ENCODE results near the gene MMEL1.

MMEL1 gene

DNA sequence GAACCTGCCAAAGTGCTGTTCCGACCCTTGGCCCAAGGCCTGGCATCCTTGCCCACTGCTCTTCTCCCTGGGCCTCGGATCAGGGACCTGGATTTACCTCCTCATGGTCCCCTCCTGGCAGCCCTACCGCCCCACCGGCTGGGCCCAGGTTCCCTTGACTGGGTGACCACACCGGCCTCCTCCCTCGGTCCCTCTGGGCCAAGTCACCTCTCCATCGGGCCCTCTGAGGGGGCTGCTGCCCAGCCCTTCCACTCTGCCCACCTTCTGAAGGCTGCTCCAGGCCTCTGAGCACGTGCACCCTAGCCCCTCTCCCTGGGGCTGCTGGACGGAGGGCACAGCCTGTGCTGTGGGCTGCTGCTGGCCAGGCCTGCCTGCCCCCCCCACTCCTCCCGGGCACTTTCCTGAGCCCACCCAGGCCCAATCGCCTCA is 9.3 kb upstream of the MMEL1 start:
- DNase-seq: no peak

DNA sequence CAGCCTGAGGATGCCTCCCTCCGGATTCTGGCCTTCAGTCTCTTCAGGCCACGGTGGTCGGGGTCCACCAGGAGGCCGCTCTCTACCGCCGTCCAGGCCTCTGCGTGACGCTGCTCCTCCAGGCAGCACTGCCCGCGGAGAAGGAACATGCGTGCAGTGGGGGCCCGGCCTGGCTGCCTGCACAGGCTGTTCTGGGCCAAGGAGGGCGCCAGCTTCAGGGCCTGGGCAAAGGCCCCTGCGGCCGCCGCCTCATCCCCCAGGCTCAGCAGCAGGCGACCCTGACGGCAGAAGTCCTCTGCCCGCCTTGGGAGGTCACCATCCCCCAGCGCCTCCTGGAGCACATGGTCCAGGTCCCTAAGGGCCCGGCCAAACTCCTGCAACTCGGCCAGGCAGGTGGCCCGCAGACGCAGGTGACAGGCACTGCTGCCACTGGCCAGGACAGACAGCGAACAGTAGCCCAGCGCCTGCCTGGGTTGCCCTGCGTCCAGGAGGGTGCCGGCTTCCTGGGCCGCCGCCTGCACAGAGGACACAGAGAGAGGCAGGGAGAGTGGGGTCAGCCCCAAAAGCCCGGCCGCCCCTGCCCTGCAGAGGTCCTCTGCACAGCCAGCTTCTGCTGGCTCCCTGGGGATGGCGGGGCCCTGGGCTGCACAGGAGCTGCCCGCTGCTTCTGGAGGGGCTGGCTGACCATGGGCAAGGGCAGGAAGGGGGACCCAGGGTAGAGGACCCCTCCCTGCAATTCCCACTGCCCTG is 8.7 kb upstream of the MMEL1 start:
- no peak for DNase-seq

DNA sequence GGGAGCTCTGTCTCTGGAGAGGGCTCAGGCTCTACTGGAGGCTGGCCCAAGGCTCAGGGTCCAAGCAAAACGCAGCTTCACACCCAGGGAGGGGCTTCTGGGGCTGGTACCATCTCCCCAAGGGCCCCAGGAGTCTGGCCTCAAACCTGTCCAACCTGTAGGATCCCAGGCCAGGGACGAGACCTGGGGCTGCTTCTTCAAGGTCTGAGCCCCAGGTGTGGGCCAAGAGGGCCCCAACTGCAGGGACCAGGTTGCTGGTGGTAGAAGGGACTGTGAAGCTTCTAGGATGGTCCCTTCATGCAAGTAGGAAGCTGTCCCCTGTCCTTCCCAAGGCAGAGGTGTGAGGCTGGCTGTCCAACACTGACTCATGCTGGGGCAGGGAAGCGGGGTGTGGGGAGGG is 7.8 kb upstream of the MMEL1 start:
- no peak for DNase-seq

DNA sequence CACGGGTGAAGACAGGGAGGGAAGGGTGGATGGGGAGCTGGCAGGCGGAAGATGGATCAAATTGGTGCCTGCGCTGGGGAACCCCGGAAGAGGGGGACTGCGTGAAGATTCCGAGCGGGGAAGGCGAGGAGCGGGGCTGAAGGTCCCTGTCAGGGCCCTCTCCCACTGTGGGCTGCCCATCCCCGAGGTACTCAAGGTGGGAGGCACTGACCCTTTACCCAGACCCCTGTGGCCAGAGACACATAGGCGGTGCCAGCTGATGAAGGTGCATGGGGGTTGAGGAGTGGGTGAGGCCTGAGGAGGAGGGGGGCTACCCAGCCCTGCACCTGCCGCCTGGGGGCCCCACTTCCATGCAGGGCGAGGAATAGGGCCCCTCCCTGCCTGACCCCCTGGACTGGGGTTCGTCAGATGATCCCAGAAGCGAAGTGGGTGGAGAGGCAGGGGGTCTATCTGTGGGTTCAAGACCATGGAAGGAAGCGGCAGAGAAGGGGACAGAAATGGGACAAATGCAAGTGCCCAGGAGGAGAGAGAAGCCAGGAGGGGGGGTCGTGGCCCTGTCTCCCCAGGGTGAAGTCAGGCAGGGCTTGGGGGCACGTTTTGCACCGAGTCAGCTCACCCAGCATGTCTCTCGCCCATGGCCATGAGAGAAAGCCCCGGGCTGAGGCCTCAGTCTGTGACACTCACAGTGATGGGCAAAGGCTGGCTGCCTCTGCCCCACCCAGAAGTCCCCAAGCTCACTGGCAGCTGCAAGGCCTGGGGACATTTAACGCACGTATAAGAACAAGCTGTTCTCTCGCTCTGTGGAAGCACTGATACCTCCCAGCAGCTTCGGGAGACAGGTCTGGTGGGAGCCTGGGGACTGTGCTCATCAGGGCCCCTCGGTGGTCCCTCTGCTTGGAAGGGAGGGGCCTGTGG is 7.0 kb upstream of the MMEL1 start:
- no peak for DNase-seq

DNA sequence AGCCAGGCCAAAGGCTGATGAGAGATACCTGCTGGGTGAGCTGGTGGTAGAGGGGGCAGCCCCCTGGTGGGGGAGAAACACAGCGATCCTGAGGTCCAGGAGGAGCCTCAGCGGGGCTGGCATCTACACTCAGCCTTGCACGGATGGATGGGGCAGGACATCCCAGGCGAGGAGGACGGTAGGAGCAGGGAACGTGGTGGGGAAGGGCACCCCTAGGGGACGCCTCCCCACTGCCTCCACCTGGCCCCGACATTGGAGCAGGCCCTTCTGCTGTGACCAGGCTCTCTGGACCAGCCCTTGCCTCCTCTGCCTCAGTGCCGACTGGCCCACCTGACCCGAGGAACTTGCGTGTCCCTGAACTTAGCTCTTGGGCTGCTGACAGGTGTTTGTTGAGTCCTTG is 6.4 kb upstream of the MMEL1 start:
- no peak for DNase-seq

DNA sequence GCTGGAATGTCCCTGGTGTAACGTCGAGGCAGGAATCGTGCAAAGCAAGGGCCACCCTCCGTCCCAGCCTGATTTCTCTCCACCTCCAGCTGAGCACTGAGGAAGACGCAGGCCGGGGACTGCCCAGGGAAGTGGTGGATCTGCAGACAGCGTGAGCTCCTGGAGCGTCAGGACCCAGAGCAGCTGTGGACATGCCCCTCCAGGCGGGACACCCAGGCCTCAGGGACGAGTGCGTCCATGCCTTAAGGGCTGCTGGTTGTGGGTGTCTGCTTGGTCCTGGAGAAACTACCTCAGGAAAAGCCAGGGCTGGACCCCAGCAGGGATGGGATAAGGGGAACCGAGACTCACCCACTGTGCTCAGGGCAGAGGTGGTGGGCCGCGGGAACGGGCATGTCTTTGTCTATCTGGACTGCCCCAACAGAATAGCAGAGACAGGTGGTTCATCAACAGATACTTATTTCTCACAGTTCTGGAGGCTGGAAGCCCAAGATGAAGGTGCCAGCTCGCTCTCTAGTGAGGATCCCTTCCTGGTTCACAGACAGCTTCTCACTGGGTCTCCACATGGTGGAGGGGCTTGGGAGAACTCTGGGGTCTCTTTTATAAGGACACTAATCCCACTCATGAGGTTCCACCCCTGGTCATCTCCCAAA is 5.8 kb upstream of the MMEL1 start:
- DNase-seq: no peak

DNA sequence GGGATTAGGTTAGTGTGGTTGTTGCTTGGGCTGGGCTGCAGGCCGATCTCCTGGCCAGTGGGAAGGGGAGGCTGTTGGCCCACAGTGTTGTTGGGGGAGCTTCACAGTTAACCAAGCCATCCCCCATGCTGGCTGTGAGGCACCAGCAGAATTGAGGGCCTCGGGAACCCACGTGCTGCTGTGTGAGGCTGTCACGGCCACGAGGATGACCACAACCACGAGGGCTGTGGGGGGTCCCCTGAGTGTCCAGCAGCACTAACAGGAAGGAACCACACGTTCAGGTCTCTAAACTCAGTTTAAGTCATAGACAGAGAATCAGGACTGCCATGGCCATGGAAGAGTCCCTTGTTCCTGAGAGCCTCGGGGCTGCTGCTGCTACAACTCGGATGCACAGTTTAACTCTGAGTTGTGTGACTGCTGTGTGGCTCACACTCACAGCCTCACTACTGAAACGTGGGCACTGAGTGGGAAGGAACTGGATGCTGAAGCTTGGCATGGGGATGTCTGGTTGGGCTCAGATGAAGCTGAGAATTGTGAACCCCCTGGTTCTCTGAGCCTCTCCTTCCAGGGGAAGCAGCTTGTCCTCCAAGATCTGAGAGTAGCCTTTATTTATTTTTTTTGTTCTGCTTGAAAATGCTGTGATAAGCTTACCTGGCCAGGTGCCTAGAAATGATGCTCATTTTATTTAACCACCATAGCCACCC is 4.8 kb upstream of the MMEL1 start:
- DNase-seq: no peak

DNA sequence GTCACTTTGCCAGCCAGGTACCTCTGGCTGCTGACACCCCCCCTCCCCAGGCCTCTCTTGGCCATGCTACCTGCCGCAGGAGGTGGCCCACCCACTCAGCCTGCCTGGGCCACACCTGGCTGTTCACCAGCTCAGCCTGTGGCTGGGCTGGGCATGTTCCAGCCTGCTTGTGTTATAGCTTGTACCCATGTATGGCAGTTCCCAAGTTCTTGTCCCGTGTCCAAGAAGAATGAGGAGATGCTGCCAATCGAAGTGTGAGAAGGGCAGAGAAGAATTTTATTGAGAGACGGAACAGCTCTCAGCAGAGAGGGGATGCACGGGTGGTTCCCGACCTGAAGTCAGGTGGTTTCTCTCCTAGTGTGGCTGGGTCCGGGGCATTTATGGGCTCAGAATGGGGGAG is 3.9 kb upstream of the MMEL1 start:
- no peak for DNase-seq

DNA sequence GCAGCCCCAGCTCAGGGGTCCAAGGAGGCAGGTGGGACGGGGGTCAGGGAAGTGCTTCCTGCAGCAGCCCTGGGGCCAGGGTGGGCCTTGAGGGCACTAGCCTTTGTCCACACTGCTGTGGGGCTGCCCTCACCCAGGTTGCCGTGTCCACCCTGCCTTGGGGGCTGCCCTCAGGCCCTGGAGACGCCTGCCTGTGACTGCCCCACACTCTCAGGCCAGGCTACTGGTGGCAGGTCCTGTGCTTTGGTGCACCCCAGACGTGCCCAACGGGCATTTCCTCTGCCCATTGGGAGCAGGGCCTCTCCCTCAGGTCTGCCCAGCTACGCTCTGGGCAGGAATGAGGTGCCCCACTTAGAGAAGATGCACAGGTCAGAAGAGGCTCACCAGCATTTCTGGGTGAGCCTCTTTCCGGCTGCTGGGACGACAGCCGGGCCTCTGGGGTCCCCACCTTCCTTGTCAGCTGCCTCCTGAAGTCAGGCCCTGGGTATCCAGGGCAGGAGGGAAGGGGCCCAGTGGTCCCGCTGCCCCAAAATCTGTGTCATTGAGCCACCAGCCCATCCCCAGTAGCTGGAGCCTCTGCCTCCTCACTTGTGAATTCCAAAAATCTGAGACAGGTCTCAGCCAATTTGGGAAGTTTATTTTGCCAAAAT is 2.7 kb upstream of the MMEL1 start:
- DNase-seq: no peak

DNA sequence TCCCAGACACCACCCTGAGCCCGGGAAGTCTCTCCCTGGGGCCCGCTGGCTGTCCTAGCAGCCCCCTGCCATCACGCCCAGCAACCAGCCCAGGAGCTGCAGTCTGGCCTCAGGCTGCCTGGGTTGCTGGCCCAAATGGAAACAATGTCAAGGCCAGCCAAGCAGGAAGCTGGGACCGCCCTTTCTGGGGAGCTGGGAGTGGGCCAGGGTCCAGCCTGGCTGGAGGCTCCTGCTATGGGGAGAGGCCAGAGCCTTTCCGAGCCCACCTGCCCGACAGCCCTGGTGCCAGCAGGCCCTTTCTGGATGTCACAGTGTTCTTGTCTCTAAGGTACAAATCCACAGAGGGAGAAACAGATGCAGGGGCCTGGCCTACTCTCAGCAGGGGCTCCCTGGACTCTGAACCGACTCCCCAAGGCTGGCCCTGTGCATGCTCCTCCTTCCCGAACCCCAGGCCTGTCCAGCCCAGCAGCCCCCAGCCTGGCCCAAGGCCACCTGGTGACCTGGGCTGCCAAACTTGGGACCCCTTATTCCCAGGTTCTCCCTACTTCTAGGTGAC is 1.2 kb upstream of the MMEL1 start:
- DNase-seq: no peak

DNA sequence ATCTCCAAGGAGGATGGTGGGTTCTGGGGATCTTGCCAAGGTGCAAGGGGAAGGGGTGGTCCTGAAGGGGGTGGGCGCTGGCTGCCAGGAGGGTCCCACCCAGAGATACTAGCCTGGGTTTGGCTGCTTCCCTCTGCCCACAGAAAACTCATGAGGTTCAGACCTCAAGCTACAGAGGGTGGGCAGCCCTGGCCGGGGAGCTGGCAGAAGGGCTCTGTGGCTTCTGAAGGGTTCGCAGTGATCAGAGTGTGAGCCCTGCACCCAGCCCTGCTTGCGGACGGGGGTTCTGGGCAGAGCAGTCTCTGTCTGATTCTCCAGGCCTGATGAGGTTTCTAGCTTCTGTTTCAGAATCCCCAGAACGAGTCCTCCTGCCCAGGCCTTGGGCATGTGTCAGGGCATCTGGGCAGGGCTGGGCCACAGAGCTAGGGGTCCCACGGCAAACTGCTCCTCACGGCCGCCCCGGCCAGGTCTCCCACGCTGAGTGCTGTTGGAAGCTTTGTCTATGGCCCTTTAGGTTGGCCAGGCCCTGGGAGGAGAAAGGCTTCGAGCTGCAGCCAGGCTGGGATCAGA is 635 bp upstream of the MMEL1 start:
- DNase-seq: no peak

DNA sequence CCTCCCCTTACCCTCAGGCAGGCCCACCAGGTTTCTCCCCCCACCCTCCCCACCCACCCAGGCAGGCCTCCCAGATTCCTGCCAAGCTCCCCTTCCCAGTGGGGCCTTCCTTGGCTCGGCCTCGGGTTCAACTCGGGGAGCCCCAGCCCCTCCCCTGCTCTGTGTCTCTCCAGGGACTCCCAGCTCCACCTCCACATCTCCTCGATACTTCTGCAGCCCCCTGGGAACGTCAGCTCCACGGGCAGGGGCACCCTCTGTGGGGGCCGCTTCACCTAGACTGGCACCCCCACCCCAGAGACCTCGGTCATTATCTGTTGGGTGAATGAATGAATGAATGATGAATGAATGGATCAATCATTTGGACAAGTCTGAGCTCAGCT is 775 bp downstream of the MMEL1 start:
- no peak for DNase-seq

DNA sequence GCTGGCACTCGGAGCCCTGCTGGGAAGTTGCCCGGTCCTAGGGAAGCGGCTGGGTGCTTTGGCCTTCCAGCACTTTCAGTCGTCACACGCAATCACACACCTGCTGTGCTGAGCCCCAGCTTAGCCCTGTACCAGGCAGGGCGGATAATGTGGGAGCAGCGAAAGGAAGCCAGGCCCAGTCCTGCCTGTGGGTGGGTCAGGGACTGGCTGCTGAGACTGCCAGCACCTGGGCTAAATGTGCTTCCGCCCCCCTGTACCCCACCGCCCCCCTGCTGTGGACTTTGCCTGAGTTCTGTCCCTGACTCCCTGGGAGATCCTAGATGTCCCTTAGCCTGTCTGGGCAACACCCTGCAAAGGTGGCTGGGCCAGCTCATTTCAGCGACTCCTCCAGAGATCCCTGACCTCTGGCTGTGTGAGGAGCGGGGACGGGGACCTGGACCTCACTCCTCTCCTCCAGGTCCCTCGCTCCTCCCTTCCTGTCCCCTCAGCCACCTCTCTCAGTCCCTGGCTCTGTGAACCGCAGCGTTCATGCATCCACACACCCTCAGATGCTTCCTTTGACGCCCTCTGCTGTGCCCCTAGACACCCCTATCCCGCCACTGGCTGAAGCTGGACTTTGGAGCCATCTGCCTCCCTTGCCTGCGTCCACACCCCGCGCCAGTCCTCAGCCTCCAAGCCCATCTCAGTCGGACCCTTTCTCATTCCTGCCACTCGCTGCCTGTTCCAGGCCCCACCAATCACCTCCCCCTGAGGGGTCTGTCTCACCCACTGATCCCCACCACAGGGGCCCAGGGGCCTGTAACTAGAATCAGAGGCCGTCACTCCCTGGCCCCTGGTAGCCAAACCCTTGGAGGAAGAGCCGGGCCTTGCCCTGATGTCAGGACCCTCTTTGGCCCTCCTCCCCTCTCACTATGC is 1.4 kb downstream of the MMEL1 start:
- DNase-seq: no peak

DNA sequence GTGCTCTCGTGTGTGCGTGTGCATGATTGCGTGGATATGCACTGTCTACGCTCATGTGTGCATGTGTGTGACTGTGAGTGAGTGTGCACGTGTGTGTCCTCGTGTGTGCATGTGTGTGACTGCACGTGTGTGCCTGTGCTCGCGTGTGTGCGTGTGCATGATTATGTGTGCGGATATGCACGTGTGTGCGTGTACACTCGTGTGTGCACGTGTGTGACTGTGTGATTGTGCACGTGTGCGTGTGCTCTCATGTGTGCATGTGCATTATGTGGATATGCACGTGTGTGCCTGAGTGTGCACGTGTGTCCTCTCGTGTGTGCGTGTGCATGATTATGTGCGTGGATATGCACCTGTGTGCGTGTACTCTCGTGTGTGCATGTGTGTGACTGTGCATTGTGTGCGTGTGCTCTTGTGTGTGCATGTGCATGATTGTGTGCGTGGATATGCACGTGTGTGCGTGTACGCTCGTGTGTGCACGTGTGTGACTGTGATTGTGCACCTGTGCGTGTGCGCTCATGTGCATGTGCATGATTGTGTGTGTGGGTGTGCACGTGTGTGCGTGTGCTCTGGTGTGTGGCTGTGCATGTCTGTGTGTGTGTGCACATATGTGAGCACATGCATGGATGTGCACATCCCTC is 2.2 kb downstream of the MMEL1 start:
- DNase-seq: no peak

DNA sequence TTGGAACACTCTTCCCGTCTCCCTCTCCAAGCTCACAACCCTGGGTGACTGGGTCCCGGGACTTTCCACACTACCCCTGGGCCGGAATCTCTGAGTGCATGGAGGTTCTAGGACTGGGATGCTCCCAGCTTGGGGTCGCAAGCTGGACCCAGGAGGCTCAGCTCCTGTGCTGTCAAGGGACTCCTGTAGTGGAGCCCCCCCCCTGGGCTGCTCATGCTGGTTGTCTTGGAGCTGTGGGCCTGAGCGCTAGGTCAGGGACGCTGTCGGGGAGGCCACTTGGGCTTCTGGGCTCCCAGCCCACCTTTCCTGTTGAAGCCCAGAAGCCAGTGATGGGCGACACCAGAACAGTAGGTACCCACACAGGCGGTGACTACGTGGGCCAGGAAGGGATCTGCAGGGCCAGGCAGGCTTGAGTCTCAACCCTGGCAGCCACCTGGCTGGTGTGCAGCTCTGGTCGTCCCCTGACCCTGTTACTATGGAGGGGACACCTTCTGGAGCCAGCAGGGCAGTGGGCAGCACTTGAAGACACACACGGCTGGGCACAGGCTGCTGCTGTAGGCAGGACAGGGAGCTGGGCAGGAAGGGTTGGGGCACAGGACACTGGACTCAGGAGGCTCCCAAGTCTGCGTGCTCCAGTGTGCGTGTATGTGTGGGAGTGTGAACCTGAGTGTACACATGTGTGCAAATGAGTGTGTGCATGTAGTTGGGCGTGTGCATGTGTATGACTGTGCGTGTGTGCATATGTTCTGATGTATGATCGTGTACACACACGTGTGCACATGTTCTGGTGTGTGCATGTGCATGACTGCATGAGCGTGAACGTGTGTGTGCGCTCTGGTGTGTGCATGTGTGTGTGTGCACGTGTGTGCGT is 3.0 kb downstream of the MMEL1 start:
- no peak for DNase-seq

DNA sequence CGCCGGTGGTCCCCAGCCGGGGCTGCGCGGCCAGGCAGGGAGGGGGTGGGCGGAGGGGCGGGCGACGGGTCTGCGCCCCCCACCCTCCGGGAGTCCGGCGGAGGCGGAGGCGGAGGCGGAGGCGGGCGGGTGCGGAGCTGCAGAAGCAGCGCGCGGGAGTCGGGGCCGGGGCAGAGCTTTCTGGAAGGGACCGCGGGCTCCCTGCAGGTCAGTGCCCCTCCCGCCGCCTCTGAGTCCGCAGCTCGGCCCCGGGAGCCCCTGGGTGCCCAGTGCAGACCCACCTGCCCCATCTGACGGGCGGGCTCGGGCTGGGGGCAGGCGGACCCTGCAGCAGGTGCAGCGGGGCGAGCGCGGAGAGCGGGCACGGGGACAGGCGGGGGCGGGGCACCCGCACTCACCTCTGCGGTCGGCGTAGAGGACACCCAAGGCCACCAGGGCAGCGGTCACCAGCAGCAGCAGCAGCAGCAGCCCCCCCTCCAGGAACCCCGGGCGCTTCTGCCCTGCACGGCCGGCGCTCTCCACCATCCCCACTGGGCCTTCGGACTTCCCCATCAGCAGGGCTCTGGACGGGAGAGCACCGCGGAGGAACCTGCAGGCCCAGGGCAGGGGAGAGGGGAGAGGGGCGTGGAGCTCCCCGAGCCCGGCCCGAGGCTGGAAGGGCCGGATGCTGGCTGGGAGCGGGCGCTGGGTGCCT is 3.7 kb downstream of the MMEL1 start:
- no peak for DNase-seq

DNA sequence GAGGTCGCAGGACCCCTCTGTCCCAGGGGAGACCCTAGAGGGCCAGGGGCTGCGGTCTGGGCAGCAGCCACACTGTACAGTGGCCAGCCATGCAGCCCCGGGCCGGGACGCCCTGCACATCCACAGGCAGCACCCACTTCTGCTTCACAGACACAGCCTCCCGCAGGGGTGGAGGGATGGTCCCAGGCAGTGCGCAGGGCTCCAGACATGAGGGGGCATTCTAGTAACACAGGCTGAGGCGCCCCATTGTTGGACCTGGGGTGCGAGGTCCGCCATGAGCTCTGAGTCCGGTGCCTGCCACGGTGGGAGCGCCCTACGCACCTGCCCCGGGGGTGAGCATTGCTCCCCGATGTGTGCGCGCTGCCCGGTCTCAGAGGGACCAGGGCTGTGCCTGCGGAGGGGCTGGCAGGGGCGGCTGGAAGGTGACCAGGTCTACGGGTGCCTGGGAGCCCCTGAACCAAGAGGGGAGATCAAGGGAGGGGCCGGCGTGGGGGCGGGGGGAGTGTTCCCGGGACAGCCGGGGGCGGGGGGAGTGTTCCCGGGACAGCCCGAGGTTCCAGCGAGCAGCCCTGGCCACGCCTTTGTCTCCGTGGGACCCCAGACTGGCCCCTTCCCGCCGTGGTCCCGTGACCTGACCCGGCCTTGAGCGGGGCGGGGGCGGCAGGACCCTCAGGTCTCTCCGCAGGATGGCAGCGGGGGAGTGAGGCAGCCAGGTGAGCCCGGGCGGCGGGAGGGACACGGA is 4.5 kb downstream of the MMEL1 start:
- DNase-seq: no peak

DNA sequence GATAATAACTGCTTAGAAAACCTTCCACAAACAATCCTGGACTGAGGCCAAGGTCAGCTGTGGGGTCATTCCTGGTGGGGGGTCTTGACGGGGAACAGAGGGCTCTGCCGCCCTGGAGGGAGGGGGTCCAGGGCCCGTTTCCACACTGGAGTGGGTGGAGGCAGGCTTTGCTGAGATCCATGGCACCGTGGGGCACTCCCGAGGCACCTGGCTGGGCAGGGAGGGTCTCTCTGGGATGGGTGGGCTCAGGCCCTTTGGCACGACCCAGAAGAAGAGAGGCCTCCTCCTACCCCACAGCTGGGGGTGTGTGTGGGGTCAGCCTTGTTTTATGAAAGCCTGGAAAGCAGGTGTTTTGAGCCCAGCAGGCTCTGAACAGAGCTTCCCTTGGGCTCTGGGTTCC is 5.1 kb downstream of the MMEL1 start:
- DNase-seq: no peak

All from stimulated activated naive CD4-positive, alpha-beta T cell treated with Interleukin-2 at 50 U/mL for 16 hours (primary cell).